Keratinocyte (primary cell): ENCODE measurements around the gene CUEDC1.

Experiments
- CTCF ChIP-seq, 3 experiments: IDR thresholded peaks in 1 of 3; conservative IDR thresholded peaks in 1 of 3; optimal IDR thresholded peaks in 1 of 3; 2 replicates in 2 of 3; 3 replicates in 1 of 3; pipeline versions ENCODE3 to v1.5.1; 2011; ENCODE audit warnings: low read length in 3 of 3, mild to moderate bottlenecking in 3 of 3, moderate library complexity in 2 of 3, control low read depth in 1 of 3, inconsistent platforms in 1 of 3; ENCODE audit not compliant: insufficient read depth in 2 of 3; ENCODE audit errors: extremely low read depth in 1 of 3
- EZH2 ChIP-seq: IDR thresholded peaks from one replicate; pipeline ENCODE4 v1.6.1; 2012; ENCODE audit warnings: inconsistent platforms, mild to moderate bottlenecking, low read length, moderate library complexity

- no peak for TF ChIP-seq CTCF (optimal IDR thresholded peaks at IDR 0.05 in 1 of 3, IDR thresholded peaks at IDR 0.05 in 1 of 3, conservative IDR thresholded peaks at IDR 0.05 in 1 of 3; ENCODE audit: extremely low read depth in 1 of 3, insufficient read depth in 2 of 3, low read length in 3 of 3)
- no peak for TF ChIP-seq EZH2
Observed at GRCh38 chr17:57894848-57895247, 60.4 kb downstream of the CUEDC1 start.
